GM18511 (cell line): Measurements from ENCODE around the gene GTF2F1.
"Not testable (repeated sequence)": the region's sequence is repeated elsewhere in the genome, so short reads cannot be mapped to it uniquely, and the experiment has no call there.

Experiments used
- ATAC-seq: cut with Tn5 transposase; IDR thresholded peaks from one replicate; pipeline ENCODE4 v1.9.1; 2021; ENCODE audit warnings: mild to moderate bottlenecking, moderate library complexity; ENCODE audit not compliant: unreplicated experiment

The GTF2F1 gene

GRCh38 chr19:6393074-6393982, at the start of gene GTF2F1:
GTF2F1 (minus strand) TSS chr19:6393164; CDS start chr19:6392995, 169 bp downstream.
- peak; percentile 84 for ATAC-seq

GRCh38 chr19:6442087-6442688, 49.2 kb upstream of the GTF2F1 start:
- ATAC-seq, result no peak

GRCh38 chr19:6440905-6441304, 47.9 kb upstream of the GTF2F1 start:
- no peak for ATAC-seq

- no peak for ATAC-seq
Observed at GRCh38 chr19:6439743-6440142, 46.8 kb upstream of the GTF2F1 start.

GRCh38 chr19:6433663-6434062, 40.7 kb upstream of the GTF2F1 start, which contains the start of gene SLC25A41:
SLC25A41 (minus strand) TSS chr19:6433763; CDS start chr19:6433693, 70 bp downstream.
- no peak for ATAC-seq

- ATAC-seq, result no peak
Observed at GRCh38 chr19:6433165-6433564, 40.2 kb upstream of the GTF2F1 start.

- ATAC-seq, result no peak
Observed at GRCh38 chr19:6431891-6432290, 38.9 kb upstream of the GTF2F1 start.

GRCh38 chr19:6429419-6430221, 36.7 kb upstream of the GTF2F1 start:
- no peak for ATAC-seq

- not testable (repeated sequence) for ATAC-seq
Observed at GRCh38 chr19:6428692-6429418, 35.9 kb upstream of the GTF2F1 start.

GRCh38 chr19:6427131-6427530, 34.2 kb upstream of the GTF2F1 start:
- ATAC-seq, result no peak

- ATAC-seq, result no peak
Observed at GRCh38 chr19:6425732-6426620, 33.0 kb upstream of the GTF2F1 start.

- ATAC-seq, result peak; percentile 89
Observed at GRCh38 chr19:6424939-6425731, 32.2 kb upstream of the GTF2F1 start.

GRCh38 chr19:6424195-6424938, 31.4 kb upstream of the GTF2F1 start, which contains the start of gene KHSRP:
KHSRP (minus strand) TSS chr19:6424811; CDS start chr19:6424701, 110 bp downstream.
- no peak for ATAC-seq

GRCh38 chr19:6423499-6424194, 30.7 kb upstream of the GTF2F1 start:
- ATAC-seq, result no peak

- no peak for ATAC-seq
Observed at GRCh38 chr19:6421075-6422014, 28.4 kb upstream of the GTF2F1 start.

- ATAC-seq, result no peak
Observed at GRCh38 chr19:6418562-6418932, 25.6 kb upstream of the GTF2F1 start.
